K562 (cell line): ENCODE measurements around the gene YPEL4. TPM values are rescaled to one million over a fixed set of nuclear protein-coding genes. Genes with fewer than 3 reads are reported as not detected.

Experiments
- ATAC-seq: fragments of 200-7000 bp; cut with Tn5 transposase; 3 replicates; pipeline ENCODE4 v1.9.1; 2020; ENCODE audit warnings: moderate library complexity
- BruUV-seq: library from RNA; stranded (reverse); fragments of 400-500 nt; replicated peaks from 2 replicates; lab custom pipeline; 2021; lab: Mats Ljungman, UMichigan
- CTCF ChIA-PET: fragments of 300-600 bp; formaldehyde crosslinking; extraction: SDS; loops from one replicate; lab custom pipeline; 2021; ENCODE audit warnings: low intra/inter-chr PET ratio; lab: Yijun Ruan, JAX
- POLR2A ChIA-PET: fragments of 300-600, 350-650 bp; sonication (Branson Sonifier 250); formaldehyde crosslinking; extraction: SDS; loops from one replicate; lab custom pipeline; 2021; ENCODE audit warnings: antibody characterized with exemption, inconsistent platforms; lab: Yijun Ruan, JAX
- DNase-seq, 4 experiments: peaks; one replicate each; pipeline versions ENCODE4 v3.0.0 to v3.0.0-alpha.2; 2011 to 2018; ENCODE audit warnings: low spot score in 3 of 4, mixed read lengths in 3 of 4; ENCODE audit errors: extremely low read depth in 1 of 4
- FAIRE-seq: peaks from 2 replicates; lab custom pipeline; 2011; peaks lifted over from hg19 to GRCh38; lab: Jason Lieb, UNC
- H2AFZ ChIP-seq: 2 replicates; pipeline ENCODE4 v1.6.0; 2011; ENCODE audit warnings: low read depth, low read length, control low read depth, inconsistent platforms
- H3K27ac ChIP-seq: fragments of 200-600 bp; 3 replicates; pipeline ENCODE4 v1.8.0; 2011; ENCODE audit warnings: low read depth, mild to moderate bottlenecking, control low read depth, inconsistent platforms, low read length, moderate library complexity, mixed read lengths; ENCODE audit errors: extremely low read depth
- H3K27me3 ChIP-seq, 2 experiments: fragments of 300-600 bp in 1 of 2; 2 replicates in 1 of 2; 3 replicates in 1 of 2; pipeline versions ENCODE4 v1.6.0 to v1.8.0; 2011; ENCODE audit warnings: inconsistent platforms in 2 of 2, low read length in 2 of 2, mild to moderate bottlenecking in 1 of 2, mixed read lengths in 1 of 2, moderate library complexity in 1 of 2; ENCODE audit not compliant: control insufficient read depth in 2 of 2, insufficient read depth in 2 of 2
- H3K36me3 ChIP-seq: fragments of 300-600 bp; 3 replicates; pipeline ENCODE4 v1.8.0; 2011; ENCODE audit warnings: mild to moderate bottlenecking, low read length, inconsistent platforms; ENCODE audit not compliant: control insufficient read depth, insufficient read depth
- H3K4me1 ChIP-seq, 2 experiments: fragments of 200-600 bp in 1 of 2; replicated peaks in 1 of 2; 2 replicates in 1 of 2; 3 replicates in 1 of 2; pipeline versions ENCODE4 v1.5.1 to v1.8.0; 2011; ENCODE audit warnings: inconsistent platforms in 2 of 2, low read length in 2 of 2, mild to moderate bottlenecking in 1 of 2, mixed read lengths in 1 of 2, moderate library complexity in 1 of 2; ENCODE audit not compliant: control insufficient read depth in 2 of 2, insufficient read depth in 2 of 2
- H3K4me2 ChIP-seq: 2 replicates; pipeline ENCODE4 v1.6.1; 2011; ENCODE audit warnings: low read length, control low read depth, inconsistent platforms, mixed read lengths; ENCODE audit not compliant: insufficient read depth
- H3K4me3 ChIP-seq: fragments of 200-600 bp; sonication (generic), shearing (Covaris generic); 2 replicates; pipeline ENCODE4 v1.5.1; 2016; ENCODE audit warnings: control low read depth, inconsistent platforms
- H3K79me2 ChIP-seq: fragments of 200-600 bp; 3 replicates; pipeline ENCODE4 v1.8.0; 2011; ENCODE audit warnings: low read length, inconsistent platforms; ENCODE audit not compliant: control insufficient read depth, insufficient read depth
- H3K9ac ChIP-seq, 2 experiments: 2 replicates each; pipeline versions ENCODE4 v1.6.0 to v1.6.1; 2011; ENCODE audit warnings: low read depth in 2 of 2, low read length in 2 of 2, control low read depth in 1 of 2, inconsistent platforms in 1 of 2, mild to moderate bottlenecking in 1 of 2, mixed read lengths in 1 of 2; ENCODE audit not compliant: insufficient read depth in 1 of 2
- H3K9me1 ChIP-seq: one replicate; pipeline ENCODE4 v1.6.0; 2011; ENCODE audit warnings: inconsistent platforms, mild to moderate bottlenecking, low read length, moderate library complexity; ENCODE audit not compliant: control insufficient read depth, insufficient read depth
- H3K9me3 ChIP-seq: replicated peaks from 2 replicates; pipeline ENCODE4 v1.5.1; 2011; ENCODE audit warnings: low read depth, low read length, inconsistent platforms; ENCODE audit not compliant: control insufficient read depth, insufficient read depth
- H4K20me1 ChIP-seq: replicated peaks from 2 replicates; pipeline ENCODE4 v1.6.1; 2011; ENCODE audit warnings: low read length, inconsistent platforms, mixed read lengths; ENCODE audit not compliant: control insufficient read depth, insufficient read depth
- CUX1 ChIP-seq: fragments of 200-800 bp; sonication (Bioruptor generic); IDR thresholded peaks from 2 replicates; pipeline ENCODE4 v1.6.1; 2016; ENCODE audit warnings: missing genetic modification characterization, missing compliant biosample characterization
- HNRNPK ChIP-seq: fragments of 200-400 bp; formaldehyde crosslinking; IDR thresholded peaks from one replicate; pipeline ENCODE4 v1.6.1; 2018; ENCODE audit warnings: mild to moderate bottlenecking, low read depth, low read length; ENCODE audit not compliant: poor library complexity, severe bottlenecking
- MITF ChIP-seq: IDR thresholded peaks from 2 replicates; pipeline ENCODE4 v1.6.1; 2014; ENCODE audit warnings: antibody characterized with exemption
- NUFIP1 ChIP-seq: fragments of 450-650 bp; IDR thresholded peaks from 2 replicates; pipeline ENCODE4 v1.6.1; 2018; ENCODE audit not compliant: partially characterized antibody
- SPI1 ChIP-seq: IDR thresholded peaks from 2 replicates; pipeline ENCODE4 v1.6.1; 2011; ENCODE audit warnings: low read depth, low read length, control low read depth, borderline replicate concordance
- ZBTB33 ChIP-seq: sonication (generic); formaldehyde crosslinking; IDR thresholded peaks from 2 replicates; pipeline ENCODE4 v1.8.1; 2023; ENCODE audit warnings: mild to moderate bottlenecking, missing genetic modification reagents
- WGBS: fragments of 100-300 bp; shearing (Covaris generic); methylation state at CpG from one replicate; pipeline ENCODE4 v1.1.6; 2016; ENCODE audit warnings: low coverage, mixed read lengths; ENCODE audit not compliant: insufficient coverage; ENCODE audit errors: missing lambda C conversion rate; 5-methylcytosine and 5-hydroxymethylcytosine counted together
- in situ Hi-C: fragments of 300-500 bp; cut with MboI; formaldehyde crosslinking; loops from 4 replicates; pipeline ENCODE4 v1.15.0; 2018; ENCODE audit warnings: inconsistent platforms, mixed read lengths
- intact Hi-C: fragments of 100-400 bp; cut with micrococcal nuclease; formaldehyde crosslinking; loops from 2 replicates; pipeline ENCODE4 v1.14.2; 2022
- polyA plus RNA-seq, 8 experiments: library from polyadenylated mRNA; depleted of rRNA in 4 of 8; stranded (reverse) in 5 of 8; unstranded in 3 of 8; fragments of >200 nt; fragmentation: Nextera tagmentation in 2 of 8; fragmentation: Illumina TruSeq in 1 of 8; extraction: Ambion mirVana in 2 of 8; extraction: Trizol in 1 of 8; gene quantifications; 2 replicates each; pipeline versions ENCODE4 v1.2.1 to v1.2.3, GENCODE V29; 2011 to 2014; ENCODE audit warnings: inconsistent platforms in 1 of 8, missing spikeins in 1 of 8
- total RNA-seq, 7 experiments: library from RNA; depleted of rRNA in 6 of 7; stranded (reverse); fragments of >200 nt in 6 of 7; fragmentation: Illumina TruSeq in 2 of 7; extraction: Trizol in 2 of 7; gene quantifications; 2 replicates each; pipeline versions ENCODE4 v1.2.1 to v1.2.3, GENCODE V29; 2011 to 2021; ENCODE audit warnings: low replicate concordance in 1 of 7

Gene YPEL4
- total and polyA plus RNA-seq, 9 of the 15 experiments (the other 6 are each of a cell fraction or from before 2014, with no cell fraction given) = 0.07 to 1.4 (median 0.40) TPM; not detected in 2

GRCh38 chr11:57638005-57638781 lies 11.5 kb downstream of the YPEL4 start:
- Histone ChIP-seq H3K9me3 (no peaks in the 10 kb centered on the region), H3K4me2 (no peak overlapping the region), H3K4me1 (peaks cover 6 to 17% of the 10 kb centered on the region in 2 experiments; a peak in 3 of 5 replicates), H3K9ac (no peak overlapping the region), H3K4me3 (no peak overlapping the region), H3K36me3 (no peaks in the 10 kb centered on the region), H3K79me2 (no peaks in the 10 kb centered on the region), H2AFZ (no peak overlapping the region), H3K9me1 (no peaks in the 10 kb centered on the region), H3K27ac (no peak overlapping the region), H3K27me3 (peaks cover 2 to 9% of the 10 kb centered on the region in 2 experiments; a peak in 3 of 5 replicates), H4K20me1 (no peaks in the 10 kb centered on the region)
- POLR2A ChIA-PET = interaction anchor here (0.5 to 1.3 kb wide), 2 partner anchors 164 to 166 kb away, joined by 3 read pairs; no protein-coding TSS in a partner anchor
- ATAC-seq = no peak
- intact Hi-C loops (no loop called here), in situ Hi-C loops (no loop called here)
- BruUV-seq = no TSS peak
- CTCF ChIA-PET = no interaction called here
- TF ChIP-seq SPI1 (no peak), NUFIP1 (no peak), ZBTB33 (CRISPR knock-in tag) (no peak), MITF (no peak), CUX1 (CRISPR knock-in tag) (no peak), HNRNPK (peak; percentile 41)
- 72% methylated on average over 17 of the region's 47 CpGs for WGBS
- DNase-seq = no peak
- no peak for FAIRE-seq
